NCI-H2107 treated with DMSO at 0.1 percent for 48 hours (cell line): ENCODE data around the gene VASH2.
"Not testable (repeated sequence)": the region's sequence is repeated elsewhere in the genome, so short reads cannot be mapped to it uniquely, and the experiment has no call there.

Source experiments
- DNase-seq: peaks from one replicate; lab custom pipeline; 2025; ENCODE audit not compliant: unreplicated experiment; lab: John Stamatoyannopoulos, UW

VASH2 gene

GRCh38 chr1:213020016-213020415 is 69.7 kb downstream of the VASH2 start:
- DNase-seq: no peak

- DNase-seq: not testable (repeated sequence)
Measured at GRCh38 chr1:213027024-213027423, 76.7 kb downstream of the VASH2 start.

- DNase-seq: no peak
Measured at GRCh38 chr1:213032651-213033050, 82.3 kb downstream of the VASH2 start.

- DNase-seq: no peak
Measured at GRCh38 chr1:213034713-213035112, 84.4 kb downstream of the VASH2 start.

GRCh38 chr1:213035573-213035972 is 85.2 kb downstream of the VASH2 start:
- DNase-seq: no peak
